ENCODE measurements around the gene DENND4A. TPM values are rescaled to one million over a fixed set of nuclear protein-coding genes. Genes with fewer than 3 reads are reported as not detected.

Gene DENND4A
- polyA plus RNA-seq, 1 experiment, result 5.1 TPM

DNA sequence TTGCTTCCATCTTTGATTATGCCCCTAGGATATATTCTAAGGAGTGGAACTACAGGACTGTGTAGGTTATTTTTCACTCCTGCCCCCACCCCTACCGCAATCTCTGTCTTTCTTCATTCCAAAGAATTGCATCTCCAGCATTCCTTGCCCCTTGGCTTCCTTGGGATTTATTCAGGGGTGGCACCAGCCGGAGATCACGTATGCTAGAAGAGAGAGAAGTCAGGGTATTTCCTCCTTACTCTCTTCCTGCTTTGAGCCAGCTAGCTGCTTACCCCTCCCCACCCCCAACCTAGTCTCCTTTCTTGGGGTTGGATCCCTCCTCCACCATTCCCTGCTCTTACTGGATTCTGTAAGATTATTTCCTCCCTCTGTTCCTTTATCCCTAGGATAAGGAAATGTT, 35.0 kb upstream of the DENND4A start:
- TF ChIP-seq, protein P1, sequence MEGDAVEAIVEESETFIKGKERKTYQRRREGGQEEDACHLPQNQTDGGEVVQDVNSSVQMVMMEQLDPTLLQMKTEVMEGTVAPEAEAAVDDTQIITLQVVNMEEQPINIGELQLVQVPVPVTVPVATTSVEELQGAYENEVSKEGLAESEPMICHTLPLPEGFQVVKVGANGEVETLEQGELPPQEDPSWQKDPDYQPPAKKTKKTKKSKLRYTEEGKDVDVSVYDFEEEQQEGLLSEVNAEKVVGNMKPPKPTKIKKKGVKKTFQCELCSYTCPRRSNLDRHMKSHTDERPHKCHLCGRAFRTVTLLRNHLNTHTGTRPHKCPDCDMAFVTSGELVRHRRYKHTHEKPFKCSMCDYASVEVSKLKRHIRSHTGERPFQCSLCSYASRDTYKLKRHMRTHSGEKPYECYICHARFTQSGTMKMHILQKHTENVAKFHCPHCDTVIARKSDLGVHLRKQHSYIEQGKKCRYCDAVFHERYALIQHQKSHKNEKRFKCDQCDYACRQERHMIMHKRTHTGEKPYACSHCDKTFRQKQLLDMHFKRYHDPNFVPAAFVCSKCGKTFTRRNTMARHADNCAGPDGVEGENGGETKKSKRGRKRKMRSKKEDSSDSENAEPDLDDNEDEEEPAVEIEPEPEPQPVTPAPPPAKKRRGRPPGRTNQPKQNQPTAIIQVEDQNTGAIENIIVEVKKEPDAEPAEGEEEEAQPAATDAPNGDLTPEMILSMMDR (IDR thresholded peaks at IDR 0.05; ENCODE audit: insufficient read depth, low read depth, low read length), result no peak
- H3K36me3 ChIP-seq (ENCODE audit: control insufficient read depth, insufficient read depth, low read length), result no peaks in the 10 kb centered on the region
- no peak overlapping the region for H3K4me3 ChIP-seq (ENCODE audit: low read depth, low read length)
- POLR2A ChIA-PET, result no interaction called here
- no peak for DNase-seq (ENCODE audit: low read depth)
- H3K27me3 ChIP-seq (ENCODE audit: control insufficient read depth, insufficient read depth, low read length), result no peaks in the 10 kb centered on the region
- CTCF ChIA-PET, result interaction anchor here (1.0 kb wide), 1 partner anchor 189 kb away, joined by 3 read pairs; no protein-coding TSS in a partner anchor

DNA sequence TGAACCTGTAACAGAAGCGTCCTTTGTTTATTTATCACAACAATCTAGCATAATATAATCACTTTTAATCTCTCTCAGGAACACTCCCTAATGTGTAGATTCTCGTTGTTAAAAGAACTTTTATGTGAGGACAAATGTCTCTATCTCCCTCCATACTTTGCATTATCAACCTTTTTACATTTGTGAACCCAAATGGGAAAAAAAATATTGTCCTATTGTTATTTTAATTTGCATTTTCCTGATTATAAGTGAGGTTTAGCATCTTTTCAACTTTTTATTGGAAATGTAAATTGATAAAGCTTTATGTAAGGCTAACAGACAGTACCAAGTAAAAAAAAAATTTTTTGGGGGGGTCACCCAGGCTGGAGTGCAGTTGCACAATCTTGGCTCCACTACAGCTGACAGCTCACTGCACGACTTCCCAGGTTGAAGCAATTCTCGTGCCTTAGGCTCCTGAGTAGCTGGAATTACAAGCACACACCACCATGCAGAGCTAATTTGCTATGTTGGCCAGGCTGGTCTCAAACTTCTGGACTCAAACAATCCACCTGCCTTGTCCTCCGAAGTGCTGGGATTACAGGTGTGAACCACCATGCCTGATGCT, 33.0 kb upstream of the DENND4A start:
- POLR2A ChIA-PET, result no interaction called here
- DNase-seq (ENCODE audit: low read depth), result no peak
- CTCF ChIA-PET, result interaction anchor here (0.7 to 2.8 kb wide), 10 partner anchors 12 to 189 kb away, joined by 3 to 15 read pairs (median 4); no protein-coding TSS in a partner anchor
- no peaks in the 10 kb centered on the region for H3K27me3 ChIP-seq (ENCODE audit: control insufficient read depth, insufficient read depth, low read length)
- no peaks in the 10 kb centered on the region for H3K36me3 ChIP-seq (ENCODE audit: control insufficient read depth, insufficient read depth, low read length)
- TF ChIP-seq, protein P1 (IDR thresholded peaks at IDR 0.05; ENCODE audit: insufficient read depth, low read depth, low read length), result no peak
- H3K4me3 ChIP-seq (ENCODE audit: low read depth, low read length), result no peak overlapping the region

DNA sequence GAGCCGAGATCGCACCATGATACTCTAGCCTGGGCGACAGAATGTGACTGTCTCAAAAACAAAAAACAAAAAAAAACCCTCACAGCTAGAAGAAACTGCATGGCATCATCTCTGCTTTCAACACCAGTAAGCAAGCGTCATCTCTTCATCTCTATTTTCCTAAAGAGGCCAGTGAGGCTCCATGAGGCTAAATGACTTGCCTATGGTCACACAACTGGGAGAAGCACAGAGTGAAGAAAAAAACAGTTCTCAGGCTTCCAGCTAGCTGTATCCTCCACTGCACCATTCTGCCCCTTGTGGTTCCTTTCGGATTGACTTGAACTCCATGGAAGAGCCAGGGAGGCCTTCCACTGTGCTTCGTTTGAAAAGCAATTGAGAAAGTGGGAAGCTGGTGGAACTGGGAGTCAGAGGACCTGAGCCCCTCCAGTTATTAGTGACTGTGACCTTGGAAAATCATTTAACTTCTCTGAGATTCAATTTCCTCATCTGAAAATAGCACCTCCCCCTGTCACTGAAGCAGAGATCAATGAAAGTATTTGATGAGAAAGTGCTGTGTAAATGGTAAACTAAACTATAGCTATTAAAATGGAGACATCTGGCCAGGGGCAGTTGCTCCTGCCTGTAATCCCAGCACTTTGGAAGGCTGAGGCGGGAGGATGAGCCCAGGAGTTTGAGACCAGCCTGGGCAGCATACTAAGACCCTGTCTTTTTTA, 32.1 kb upstream of the DENND4A start:
- H3K4me3 ChIP-seq (ENCODE audit: low read depth, low read length), result no peak overlapping the region
- TF ChIP-seq, protein P1 (IDR thresholded peaks at IDR 0.05; ENCODE audit: insufficient read depth, low read depth, low read length), result peak; percentile 76
- H3K27me3 ChIP-seq (ENCODE audit: control insufficient read depth, insufficient read depth, low read length), result no peaks in the 10 kb centered on the region
- DNase-seq (ENCODE audit: low read depth), result no peak
- CTCF ChIA-PET, result interaction anchor here (0.7 to 2.8 kb wide), 17 partner anchors 8 to 192 kb away, joined by 3 to 15 read pairs (median 5); no protein-coding TSS in a partner anchor
- H3K36me3 ChIP-seq (ENCODE audit: control insufficient read depth, insufficient read depth, low read length), result no peaks in the 10 kb centered on the region
- POLR2A ChIA-PET, result interaction anchor here (0.8 kb wide), 1 partner anchor 389 kb away, joined by 3 read pairs; no protein-coding TSS in a partner anchor

DNA sequence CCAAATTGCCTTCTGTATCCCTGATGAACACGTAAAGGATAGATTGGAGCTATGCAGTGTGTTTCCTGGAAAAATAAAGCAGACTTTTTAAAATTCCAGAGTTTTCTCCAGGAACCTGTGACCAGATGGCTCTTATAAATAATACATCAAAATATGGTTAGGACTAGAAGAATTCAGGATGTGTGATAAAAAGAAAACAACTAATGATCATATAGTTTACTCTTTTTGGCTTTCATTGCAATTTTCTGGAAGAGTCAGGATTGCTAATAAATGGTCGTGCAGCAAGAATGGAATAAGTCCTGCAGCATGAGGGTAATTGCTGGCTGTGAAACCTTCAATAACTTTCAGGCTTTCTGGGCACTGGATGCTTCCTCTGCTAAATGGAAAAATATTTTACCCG, 30.2 kb upstream of the DENND4A start:
- Histone ChIP-seq H3K36me3 (ENCODE audit: control insufficient read depth, insufficient read depth, low read length) (no peaks in the 10 kb centered on the region), H3K27me3 (ENCODE audit: control insufficient read depth, insufficient read depth, low read length) (no peaks in the 10 kb centered on the region), H3K4me3 (ENCODE audit: low read depth, low read length) (no peak overlapping the region)
- TF ChIP-seq, protein P1 (IDR thresholded peaks at IDR 0.05; ENCODE audit: insufficient read depth, low read depth, low read length), result no peak
- ChIA-PET CTCF (interaction anchor here (2.3 to 2.5 kb wide), 2 partner anchors 9 to 10 kb away, joined by 9 to 13 read pairs; no protein-coding TSS in a partner anchor), POLR2A (no interaction called here)
- no peak for DNase-seq (ENCODE audit: low read depth)

DNA sequence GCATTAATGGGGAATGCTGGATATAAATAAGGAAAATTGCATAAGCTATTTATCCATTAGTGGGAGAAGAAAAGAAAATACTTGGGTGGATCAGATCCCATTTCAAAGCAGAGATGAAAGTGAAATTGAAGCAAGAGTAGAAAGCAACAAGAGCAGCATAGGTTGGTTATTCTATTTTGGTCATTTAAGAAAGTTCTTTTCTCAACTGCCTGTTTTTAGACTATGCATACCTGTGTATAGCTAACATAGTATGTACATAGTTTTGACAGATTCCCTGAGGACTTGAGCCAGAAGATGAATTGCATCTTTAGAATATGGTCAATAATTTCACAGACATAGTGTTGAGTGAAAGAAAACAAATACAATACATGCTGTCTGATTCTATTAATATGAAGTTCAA, 29.0 kb upstream of the DENND4A start:
- ChIA-PET CTCF (interaction anchor here (1.0 kb wide), 1 partner anchor 22 kb away, joined by 3 read pairs; no protein-coding TSS in a partner anchor), POLR2A (no interaction called here)
- no peaks in the 10 kb centered on the region for H3K36me3 ChIP-seq (ENCODE audit: control insufficient read depth, insufficient read depth, low read length)
- TF ChIP-seq, protein P1 (IDR thresholded peaks at IDR 0.05; ENCODE audit: insufficient read depth, low read depth, low read length), result no peak
- DNase-seq (ENCODE audit: low read depth), result no peak
- no peaks in the 10 kb centered on the region for H3K27me3 ChIP-seq (ENCODE audit: control insufficient read depth, insufficient read depth, low read length)
- no peak overlapping the region for H3K4me3 ChIP-seq (ENCODE audit: low read depth, low read length)

All from BJ (cell line).